Right cardiac atrium (tissue), 5 donors: ENCODE results near the gene IGFALS. TPM values are rescaled to one million over a fixed set of nuclear protein-coding genes. Genes with fewer than 3 reads are reported as not detected.

Experiments
- ATAC-seq, 2 donors: fragments of 200-7000 bp; cut with Tn5 transposase; one replicate each; pipeline versions ENCODE4 v1.8.0 to v1.9.1; 2020; ENCODE audit warnings: moderate library complexity in 2 of 2, mild to moderate bottlenecking in 1 of 2
- DNase-seq, 3 donors: peaks; one replicate each; pipeline ENCODE4 v3.0.0-alpha.2; 2020
- H3K27ac ChIP-seq: one replicate; pipeline ENCODE4 v1.5.1; 2013; ENCODE audit warnings: mild to moderate bottlenecking, low read length, control low read depth, moderate library complexity
- H3K27me3 ChIP-seq: one replicate; pipeline ENCODE4 v1.6.1; 2013; ENCODE audit not compliant: control insufficient read depth, insufficient read depth
- H3K4me1 ChIP-seq: one replicate; pipeline ENCODE4 v1.6.1; 2013; ENCODE audit warnings: low read length; ENCODE audit not compliant: control insufficient read depth, insufficient read depth
- H3K4me3 ChIP-seq: one replicate; pipeline ENCODE4 v1.5.1; 2013; ENCODE audit warnings: low read length, control low read depth
- H3K9me3 ChIP-seq: one replicate; pipeline ENCODE4 v1.6.1; 2013; ENCODE audit warnings: low read length; ENCODE audit not compliant: control insufficient read depth
- WGBS: extraction: QIAGEN DNeasy Blood & Tissue Kit; methylation state at CpG from one replicate; pipeline ENCODE4 v1.1.7; 2013; 5-methylcytosine and 5-hydroxymethylcytosine counted together
- intact Hi-C, 4 donors: fragments of 100-400 bp; cut with DNase I; formaldehyde crosslinking; loops; one replicate each; pipeline versions ENCODE4 v1.11.0 to v1.14.0; 2022 to 2023
- polyA plus RNA-seq: library from polyadenylated mRNA; stranded (reverse); fragments of 200-250 nt; gene quantifications from one replicate; pipeline ENCODE4 v1.2.3, GENCODE V29; 2013
- total RNA-seq, 4 donors: library from RNA; stranded (reverse); fragmentation: NEBNext Ultra II Directional; extraction: Animal tissue kit (Norgen Biotek cat#: 25700); gene quantifications; one replicate each; pipeline ENCODE4 v1.2.1, GENCODE V29; 2021
- donor health status: healthy with polysubstance abuse.
- donor health status: DM: no; HTN: yes; CAD: no.
- donor health status: DM: no; HTN: no; CAD: no.
- donor health status: DM: no; HTN: yes; CAD: no; lungs with severe emphysema.
- donor health status: DM: yes; HTN: yes; CAD: no.

IGFALS gene
- total and polyA plus RNA-seq, 5 donors: 0.05 TPM; not detected in 4

GRCh38 chr16:1760911-1761310, 32.6 kb downstream of the IGFALS start:
- H3K9me3 ChIP-seq: no peaks in the 10 kb centered on the region
- intact Hi-C loops: no loop called here
- 89% methylated on average over 15 of the region's 15 CpGs for WGBS
- H3K27ac ChIP-seq: no peak overlapping the region
- H3K4me1 ChIP-seq: no peaks in the 10 kb centered on the region
- H3K27me3 ChIP-seq: no peaks in the 10 kb centered on the region
- no peak for DNase-seq
- ATAC-seq: no peak
- H3K4me3 ChIP-seq: no peak overlapping the region

DNA sequence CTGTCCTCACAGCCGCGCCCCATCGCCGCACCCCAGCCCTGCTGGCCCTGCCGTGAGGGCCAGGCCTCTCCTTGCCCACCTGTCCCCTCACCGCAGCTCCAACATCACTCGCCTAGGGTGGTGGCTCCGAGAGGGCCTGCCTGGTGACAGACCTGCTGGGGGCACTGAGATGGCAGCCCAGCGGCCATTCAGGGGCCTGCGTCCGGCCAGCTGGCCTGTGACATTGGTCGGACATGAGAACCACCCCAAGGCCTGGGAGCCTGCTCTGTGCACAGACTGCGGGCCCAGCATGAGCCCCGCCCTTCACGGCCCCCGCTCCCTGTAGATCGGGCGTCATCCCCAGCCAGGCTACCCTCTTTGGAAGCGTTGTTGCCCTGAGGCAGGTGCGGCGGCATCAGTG, 34.0 kb downstream of the IGFALS start:
- DNase-seq (no peak), ATAC-seq (no peak)
- intact Hi-C loops: no loop called here
- Histone ChIP-seq H3K4me1 (no peaks in the 10 kb centered on the region), H3K27ac (no peak overlapping the region), H3K27me3 (no peaks in the 10 kb centered on the region), H3K9me3 (no peaks in the 10 kb centered on the region), H3K4me3 (no peak overlapping the region)
- WGBS: 96% methylated on average over 21 of the region's 21 CpGs

DNA sequence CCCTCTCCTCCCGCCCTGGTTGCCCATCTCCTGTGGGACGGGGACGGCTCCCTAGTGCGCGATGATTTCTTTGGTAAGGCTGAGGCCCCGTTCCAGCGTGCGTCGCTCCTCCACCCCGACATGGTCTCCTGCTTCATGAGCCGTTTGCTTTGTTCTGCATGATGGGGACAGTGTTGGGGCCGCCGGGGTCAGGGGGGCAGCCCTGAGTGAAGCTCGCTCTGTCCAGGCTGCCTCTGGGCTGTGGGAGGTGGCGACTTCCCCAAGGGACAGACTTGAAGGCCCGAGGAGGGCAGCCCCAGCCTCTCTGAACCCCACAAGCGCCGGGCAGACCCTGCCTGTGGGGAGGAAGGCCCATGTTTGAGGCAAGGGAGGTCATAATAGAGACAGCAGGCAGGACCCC, 34.6 kb downstream of the IGFALS start:
- H3K4me3 ChIP-seq: no peak overlapping the region
- ATAC-seq (no peak), DNase-seq (no peak)
- WGBS: 90% methylated on average over 18 of the region's 18 CpGs
- intact Hi-C loops: no loop called here
- H3K9me3 ChIP-seq: no peaks in the 10 kb centered on the region
- no peak overlapping the region for H3K27ac ChIP-seq
- no peaks in the 10 kb centered on the region for H3K27me3 ChIP-seq
- H3K4me1 ChIP-seq: no peaks in the 10 kb centered on the region

DNA sequence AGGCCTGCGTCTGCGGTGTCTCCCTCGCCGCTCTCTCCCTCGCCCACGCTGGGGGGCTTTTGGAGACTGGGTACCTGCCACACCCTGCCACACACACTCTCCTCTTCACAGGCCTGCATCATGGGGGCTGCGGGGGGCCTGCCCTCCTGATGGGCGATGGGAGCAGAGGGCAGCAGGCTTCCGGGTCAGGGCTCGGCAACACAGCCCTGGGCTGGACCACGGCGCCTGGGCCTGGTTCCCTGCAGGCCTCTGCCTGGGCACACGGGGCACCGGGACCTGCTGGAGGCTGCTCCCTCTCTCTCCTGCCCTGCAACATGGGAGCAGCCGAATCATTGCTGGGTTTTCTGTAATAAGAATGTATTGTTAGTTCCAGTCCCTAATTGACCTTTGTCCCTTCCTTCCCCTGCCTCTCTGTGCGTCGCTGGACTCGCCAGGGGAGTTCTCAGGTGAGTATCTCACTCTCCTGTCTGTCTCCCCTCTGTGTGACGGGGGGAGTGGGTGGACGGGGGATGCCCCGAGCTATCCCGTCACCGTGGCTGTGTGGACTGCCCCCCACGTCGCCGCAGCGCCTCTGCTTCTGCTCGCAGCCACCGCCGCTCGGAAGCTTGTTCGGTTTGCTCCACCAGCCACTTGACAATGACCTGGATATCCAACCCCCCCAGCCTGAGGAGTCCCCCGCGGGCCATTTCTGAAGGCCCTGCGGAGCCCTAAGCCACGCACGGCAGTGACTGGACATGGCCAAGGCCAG, 35.6 kb downstream of the IGFALS start:
- ATAC-seq (no peak), DNase-seq (no peak)
- H3K4me3 ChIP-seq: no peak overlapping the region
- no peaks in the 10 kb centered on the region for H3K4me1 ChIP-seq
- H3K27me3 ChIP-seq: no peaks in the 10 kb centered on the region
- intact Hi-C loops: no loop called here
- 92% methylated on average over 37 of the region's 37 CpGs for WGBS
- H3K27ac ChIP-seq: no peak overlapping the region
- no peaks in the 10 kb centered on the region for H3K9me3 ChIP-seq

DNA sequence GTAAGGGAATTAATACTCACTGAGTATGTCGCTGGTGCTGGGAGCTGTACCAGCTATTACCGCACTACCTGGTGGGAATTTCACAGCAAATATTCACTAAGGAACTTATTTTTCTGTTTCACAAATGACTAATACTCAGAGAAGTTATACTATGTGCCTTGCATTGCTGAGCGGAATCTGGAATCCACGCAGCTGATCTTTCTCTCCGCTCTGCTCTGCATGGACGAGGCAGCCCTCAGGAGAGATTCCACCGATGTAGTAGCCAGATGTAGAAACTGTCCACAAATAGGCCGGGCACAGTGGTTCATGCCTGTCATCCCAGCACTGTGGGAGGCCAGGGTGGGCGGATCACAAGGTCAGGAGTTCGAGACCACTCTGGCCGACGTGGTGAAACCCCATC, 39.3 kb downstream of the IGFALS start:
- Histone ChIP-seq H3K27me3 (no peaks in the 10 kb centered on the region), H3K4me3 (no peak overlapping the region), H3K9me3 (no peaks in the 10 kb centered on the region), H3K4me1 (no peaks in the 10 kb centered on the region), H3K27ac (no peak overlapping the region)
- ATAC-seq (no peak), DNase-seq (no peak)
- 91% methylated on average over 12 of the region's 12 CpGs for WGBS
- intact Hi-C loops: no loop called here

- WGBS: 91% methylated on average over 14 of the region's 14 CpGs
- H3K4me3 ChIP-seq: no peak overlapping the region
- no peaks in the 10 kb centered on the region for H3K9me3 ChIP-seq
- intact Hi-C loops: no loop called here
- no peaks in the 10 kb centered on the region for H3K27me3 ChIP-seq
- no peaks in the 10 kb centered on the region for H3K4me1 ChIP-seq
- no peak for ATAC-seq
- no peak overlapping the region for H3K27ac ChIP-seq
- DNase-seq: no peak
Measured at GRCh38 chr16:1752853-1753252, 40.7 kb downstream of the IGFALS start.

DNA sequence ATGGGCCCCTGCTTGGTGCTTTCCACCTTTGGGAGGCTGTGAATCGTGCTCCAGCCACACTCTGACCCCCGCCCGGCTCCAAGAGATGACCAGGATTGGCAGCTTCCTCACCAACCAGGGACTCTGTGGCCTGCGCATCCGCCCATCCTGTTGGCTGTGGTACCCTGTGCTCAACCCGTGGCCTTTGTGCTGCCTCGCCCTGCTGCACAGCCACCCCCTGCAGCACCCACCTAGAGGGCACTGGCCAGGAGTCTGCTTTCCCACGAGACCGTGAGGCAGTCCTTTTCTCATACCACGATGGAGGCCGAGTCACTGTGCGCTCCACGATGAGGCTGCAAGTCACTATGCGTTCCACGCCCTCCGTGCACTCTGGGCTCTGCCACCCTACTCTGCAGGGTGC, 41.6 kb downstream of the IGFALS start:
- intact Hi-C loops: no loop called here
- Histone ChIP-seq H3K27ac (no peak overlapping the region), H3K4me1 (no peaks in the 10 kb centered on the region), H3K9me3 (no peaks in the 10 kb centered on the region), H3K4me3 (no peak overlapping the region), H3K27me3 (no peaks in the 10 kb centered on the region)
- no peak for DNase-seq
- ATAC-seq: no peak
- WGBS: 95% methylated on average over 16 of the region's 16 CpGs

DNA sequence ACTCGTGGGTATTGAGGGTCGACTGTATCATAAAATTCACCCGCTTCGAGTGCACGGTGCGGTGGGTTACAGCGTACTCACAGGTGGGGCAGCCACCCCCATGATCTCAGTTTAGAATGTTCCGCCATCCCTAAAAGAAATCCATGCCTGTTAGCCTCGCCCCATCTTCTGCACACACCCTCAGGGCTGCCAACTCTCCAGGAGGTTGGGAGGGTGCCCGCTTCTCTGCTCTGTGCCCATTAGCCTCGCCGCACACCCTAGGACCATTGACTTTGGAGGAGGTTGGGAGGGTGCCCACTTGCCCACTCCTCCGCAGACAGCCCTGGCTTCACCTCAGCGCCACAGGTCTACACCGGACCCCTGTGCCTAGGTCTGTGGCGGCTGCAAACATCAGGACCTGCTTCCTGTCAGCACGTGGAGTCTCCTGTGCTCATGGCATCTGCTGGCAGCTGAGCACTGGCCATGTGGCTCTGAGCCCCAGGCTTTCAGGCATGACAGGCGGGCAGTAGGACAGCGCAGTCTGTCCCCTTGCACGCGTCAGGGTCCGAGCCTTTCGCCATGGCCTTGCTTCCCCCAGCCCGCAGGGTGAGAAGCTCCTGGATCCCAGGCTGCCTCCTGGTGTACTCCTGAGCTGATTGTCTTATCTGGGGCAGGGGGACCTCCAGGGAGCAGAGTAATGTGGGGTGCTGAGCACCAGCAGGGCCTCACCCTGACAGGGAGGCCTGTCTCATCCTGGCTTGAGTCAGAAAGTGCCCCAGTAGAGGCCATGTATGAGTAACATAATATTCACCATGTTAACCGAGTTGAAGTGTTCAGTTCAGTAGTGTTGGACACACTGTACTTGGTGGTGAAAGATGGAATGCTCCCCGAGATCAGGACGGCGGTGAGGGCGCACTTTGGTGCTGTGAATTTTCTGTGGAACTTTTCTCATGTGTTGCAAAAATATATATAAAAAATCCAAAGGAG, 44.1 kb downstream of the IGFALS start:
- intact Hi-C loops: no loop called here
- DNase-seq (no peak), ATAC-seq (no peak)
- no peaks in the 10 kb centered on the region for H3K4me1 ChIP-seq
- no peak overlapping the region for H3K27ac ChIP-seq
- H3K27me3 ChIP-seq: no peaks in the 10 kb centered on the region
- no peaks in the 10 kb centered on the region for H3K9me3 ChIP-seq
- 97% methylated on average over 29 of the region's 29 CpGs for WGBS
- no peak overlapping the region for H3K4me3 ChIP-seq

DNA sequence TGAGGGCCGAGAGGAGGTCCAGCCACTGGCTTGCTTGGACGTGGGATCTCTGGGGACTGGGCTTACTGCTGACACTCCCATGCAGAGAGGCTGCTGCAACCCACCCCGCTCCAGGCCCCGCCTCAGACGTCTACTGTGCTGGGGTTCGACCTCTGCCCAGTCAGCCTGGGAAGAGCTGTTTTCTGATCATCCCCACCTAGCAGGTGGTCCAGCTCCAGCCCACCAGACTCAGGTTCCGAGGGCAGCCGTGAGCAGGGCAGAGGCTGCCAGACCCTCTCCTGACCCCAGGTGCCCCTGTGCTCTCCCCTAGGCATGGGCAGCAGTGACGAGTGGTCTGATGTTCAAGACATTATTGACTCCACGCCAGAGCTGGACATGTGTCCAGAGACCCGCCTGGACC, 45.6 kb downstream of the IGFALS start:
- WGBS: 87% methylated on average over 11 of the region's 11 CpGs
- Histone ChIP-seq H3K4me1 (no peaks in the 10 kb centered on the region), H3K9me3 (no peaks in the 10 kb centered on the region), H3K27ac (no peak overlapping the region), H3K27me3 (no peaks in the 10 kb centered on the region), H3K4me3 (no peak overlapping the region)
- no peak for DNase-seq
- intact Hi-C loops: no loop called here
- no peak for ATAC-seq

- DNase-seq: no peak
- H3K27me3 ChIP-seq: no peaks in the 10 kb centered on the region
- intact Hi-C loops: no loop called here
- H3K9me3 ChIP-seq: no peaks in the 10 kb centered on the region
- H3K4me3 ChIP-seq: no peak overlapping the region
- no peak overlapping the region for H3K27ac ChIP-seq
- ATAC-seq: no peak
- no peaks in the 10 kb centered on the region for H3K4me1 ChIP-seq
- 94% methylated on average over 31 of the region's 31 CpGs for WGBS
Measured at GRCh38 chr16:1746693-1747195, 46.8 kb downstream of the IGFALS start.
